Progenitor cell of endocrine pancreas (in vitro differentiated cells): ENCODE data around the gene CALCR. TPM values are rescaled to one million over a fixed set of nuclear protein-coding genes. Genes with fewer than 3 reads are reported as not detected.
A peak's percentile ranks its signal among the peaks of the same experiment; 100 is the strongest.

Experiments used
- DNase-seq: peaks from one replicate; pipeline ENCODE4 v3.0.0; 2021; ENCODE audit warnings: low spot score; ENCODE audit not compliant: unreplicated experiment
- H3K27ac Mint-ChIP-seq: 2 replicates; pipeline ENCODE4 v1.8.0; 2021; ENCODE audit warnings: mild to moderate bottlenecking, moderate library complexity, mixed read lengths
- H3K27me3 Mint-ChIP-seq: 2 replicates; pipeline ENCODE4 v1.8.0; 2021; ENCODE audit warnings: mixed read lengths
- H3K36me3 Mint-ChIP-seq: 2 replicates; pipeline ENCODE4 v1.8.0; 2022; ENCODE audit warnings: mixed read lengths; ENCODE audit not compliant: insufficient read depth
- H3K4me1 Mint-ChIP-seq: 2 replicates; pipeline ENCODE4 v1.8.0; 2021; ENCODE audit warnings: low read depth, mixed read lengths
- H3K4me3 Mint-ChIP-seq: 2 replicates; pipeline ENCODE4 v1.8.0; 2021; ENCODE audit warnings: low read depth, mild to moderate bottlenecking, moderate library complexity, mixed read lengths
- H3K9me3 Mint-ChIP-seq: 2 replicates; pipeline ENCODE4 v1.8.0; 2021; ENCODE audit warnings: low read depth, mixed read lengths
- total RNA-seq: library from RNA; stranded (reverse); gene quantifications from 2 replicates; pipeline ENCODE4 v1.2.1, GENCODE V29; 2021
- TF ChIP-seq, protein P1 (sequence below): fragments of 200-600 bp; sonication (generic); IDR thresholded peaks from one replicate; pipeline ENCODE4 v1.5.0; 2021; ENCODE audit warnings: antibody characterized with exemption, mild to moderate bottlenecking; ENCODE audit not compliant: unreplicated experiment

CALCR gene
- total RNA-seq, 1 donor from 2014 or later: not detected

DNA sequence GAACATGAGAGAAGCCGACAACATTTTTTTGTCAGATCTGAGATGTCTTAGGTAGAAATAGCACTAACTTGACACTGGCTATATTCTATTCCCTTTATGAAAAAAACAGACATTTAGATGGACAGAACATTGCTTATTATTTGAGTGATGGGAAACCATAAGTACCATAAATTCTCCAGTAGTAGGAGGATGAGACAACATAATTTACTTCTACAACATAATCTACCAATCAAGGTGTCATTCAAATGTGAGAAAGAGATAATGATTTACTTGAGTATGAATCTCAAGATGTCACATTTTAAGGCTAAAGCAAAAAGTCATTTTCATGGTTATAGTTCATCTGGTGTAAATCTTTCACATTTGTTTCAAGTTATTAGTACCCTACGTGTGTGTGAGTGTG is 110.8 kb downstream of the CALCR start:
- Mint-ChIP-seq H3K27me3 (no peaks in the 10 kb centered on the region), H3K36me3 (no peaks in the 10 kb centered on the region), H3K9me3 (no peaks in the 10 kb centered on the region), H3K4me1 (no peaks in the 10 kb centered on the region), H3K4me3 (no peak overlapping the region), H3K27ac (no peak overlapping the region)
- DNase-seq: no peak
- TF ChIP-seq, protein P1, sequence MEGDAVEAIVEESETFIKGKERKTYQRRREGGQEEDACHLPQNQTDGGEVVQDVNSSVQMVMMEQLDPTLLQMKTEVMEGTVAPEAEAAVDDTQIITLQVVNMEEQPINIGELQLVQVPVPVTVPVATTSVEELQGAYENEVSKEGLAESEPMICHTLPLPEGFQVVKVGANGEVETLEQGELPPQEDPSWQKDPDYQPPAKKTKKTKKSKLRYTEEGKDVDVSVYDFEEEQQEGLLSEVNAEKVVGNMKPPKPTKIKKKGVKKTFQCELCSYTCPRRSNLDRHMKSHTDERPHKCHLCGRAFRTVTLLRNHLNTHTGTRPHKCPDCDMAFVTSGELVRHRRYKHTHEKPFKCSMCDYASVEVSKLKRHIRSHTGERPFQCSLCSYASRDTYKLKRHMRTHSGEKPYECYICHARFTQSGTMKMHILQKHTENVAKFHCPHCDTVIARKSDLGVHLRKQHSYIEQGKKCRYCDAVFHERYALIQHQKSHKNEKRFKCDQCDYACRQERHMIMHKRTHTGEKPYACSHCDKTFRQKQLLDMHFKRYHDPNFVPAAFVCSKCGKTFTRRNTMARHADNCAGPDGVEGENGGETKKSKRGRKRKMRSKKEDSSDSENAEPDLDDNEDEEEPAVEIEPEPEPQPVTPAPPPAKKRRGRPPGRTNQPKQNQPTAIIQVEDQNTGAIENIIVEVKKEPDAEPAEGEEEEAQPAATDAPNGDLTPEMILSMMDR: no peak

DNA sequence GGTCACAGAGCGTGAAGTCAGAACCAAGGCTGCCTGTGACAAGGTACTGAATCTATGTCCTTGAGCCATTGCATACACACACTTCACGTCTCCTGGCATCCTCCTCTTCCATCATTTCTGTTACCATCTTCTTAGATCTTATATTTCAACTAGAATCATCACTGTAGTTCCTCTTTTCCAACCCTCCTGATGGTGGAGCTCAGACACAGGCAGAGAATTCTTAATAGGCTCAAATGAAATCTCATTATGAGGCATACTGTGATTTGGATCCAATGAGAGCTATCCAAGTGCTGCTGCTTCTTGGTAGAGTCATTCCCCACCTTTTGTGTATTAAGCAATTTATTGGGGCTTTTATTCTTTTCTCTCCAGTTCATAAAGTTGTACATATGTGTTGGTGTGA is 113.2 kb downstream of the CALCR start:
- DNase-seq: no peak
- Mint-ChIP-seq H3K27me3 (no peaks in the 10 kb centered on the region), H3K9me3 (no peaks in the 10 kb centered on the region), H3K4me1 (no peaks in the 10 kb centered on the region), H3K4me3 (no peak overlapping the region), H3K27ac (no peak overlapping the region), H3K36me3 (no peaks in the 10 kb centered on the region)
- TF ChIP-seq, protein P1: peak; percentile 12

DNA sequence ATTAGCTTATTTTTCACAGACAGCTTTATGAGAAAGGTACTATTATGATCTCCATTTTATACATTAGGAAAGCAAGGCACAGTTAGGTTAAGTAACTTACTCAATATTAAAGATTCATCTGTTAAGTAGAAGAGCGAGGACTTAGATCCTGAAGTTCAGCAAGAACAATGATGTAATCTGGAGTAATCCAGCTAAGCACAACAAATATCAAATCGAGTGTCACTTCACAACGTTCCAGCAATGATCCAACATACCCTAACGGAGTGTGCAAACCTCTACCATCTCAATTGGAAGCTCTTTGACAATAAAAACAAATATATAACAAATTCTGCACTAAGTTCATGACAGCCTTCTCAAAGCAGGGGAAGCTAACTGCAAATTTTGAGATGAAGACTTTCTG is 121.3 kb downstream of the CALCR start:
- no peaks in the 10 kb centered on the region for H3K27me3 Mint-ChIP-seq
- no peak overlapping the region for H3K27ac Mint-ChIP-seq
- no peak for DNase-seq
- H3K36me3 Mint-ChIP-seq: no peaks in the 10 kb centered on the region
- TF ChIP-seq, protein P1: no peak
- peaks cover 23% of the 10 kb centered on the region for H3K4me1 Mint-ChIP-seq
- H3K9me3 Mint-ChIP-seq: no peaks in the 10 kb centered on the region
- no peak overlapping the region for H3K4me3 Mint-ChIP-seq

DNA sequence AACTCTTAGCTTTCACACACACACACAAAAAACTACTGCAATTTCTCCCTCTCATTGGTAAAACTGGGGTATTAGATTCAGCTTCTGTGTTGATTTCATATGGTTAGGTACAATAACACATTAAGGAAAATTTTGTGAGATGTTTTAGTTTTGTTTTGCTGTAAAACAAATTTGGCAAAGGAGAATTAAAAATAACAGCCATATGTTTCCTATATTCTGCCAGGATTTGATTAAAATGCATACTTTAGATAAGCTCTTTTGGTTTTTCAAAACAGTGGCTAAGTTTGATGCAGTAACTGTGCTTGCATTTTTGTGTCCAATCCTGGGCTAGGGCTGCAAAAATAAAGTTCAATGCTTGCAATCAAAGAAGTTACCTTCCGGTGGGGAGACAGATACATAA is 126.3 kb downstream of the CALCR start:
- no peak overlapping the region for H3K4me3 Mint-ChIP-seq
- no peaks in the 10 kb centered on the region for H3K36me3 Mint-ChIP-seq
- no peak for DNase-seq
- H3K27ac Mint-ChIP-seq: no peak overlapping the region
- H3K9me3 Mint-ChIP-seq: no peaks in the 10 kb centered on the region
- TF ChIP-seq, protein P1: no peak
- H3K27me3 Mint-ChIP-seq: no peaks in the 10 kb centered on the region
- peaks cover 23% of the 10 kb centered on the region for H3K4me1 Mint-ChIP-seq

DNA sequence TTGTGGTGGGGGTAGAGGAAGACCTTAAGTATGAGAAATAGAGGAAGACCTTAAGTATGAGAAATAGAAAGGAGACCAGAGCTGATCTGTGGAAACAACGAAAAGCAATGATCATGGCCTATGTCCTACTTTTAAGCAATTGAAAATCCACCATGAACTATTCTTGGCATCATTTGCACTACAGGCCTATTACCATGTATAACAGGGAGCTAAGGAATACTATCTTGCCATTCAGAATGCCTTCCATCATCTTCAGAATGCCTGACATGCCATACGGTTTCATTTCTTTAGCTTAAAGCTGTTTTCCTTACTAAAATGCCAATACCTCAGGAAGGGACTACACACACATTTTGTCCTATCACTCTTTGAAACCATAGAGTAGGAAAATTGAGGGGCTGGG is 127.0 kb downstream of the CALCR start:
- no peaks in the 10 kb centered on the region for H3K27me3 Mint-ChIP-seq
- H3K36me3 Mint-ChIP-seq: no peaks in the 10 kb centered on the region
- no peak overlapping the region for H3K27ac Mint-ChIP-seq
- H3K4me1 Mint-ChIP-seq: peaks cover 22% of the 10 kb centered on the region
- no peak overlapping the region for H3K4me3 Mint-ChIP-seq
- H3K9me3 Mint-ChIP-seq: no peaks in the 10 kb centered on the region
- no peak for DNase-seq
- TF ChIP-seq, protein P1: no peak
